GM21423 (cell line): ENCODE measurements around the gene SLC25A51.

Experiments used
- ATAC-seq: cut with Tn5 transposase; IDR thresholded peaks from one replicate; pipeline ENCODE4 v1.9.1; 2021; ENCODE audit warnings: mild to moderate bottlenecking, moderate library complexity; ENCODE audit not compliant: unreplicated experiment

SLC25A51 gene

GRCh38 chr9:37937366-37937765 lies 33.4 kb upstream of the SLC25A51 start:
- ATAC-seq = no peak

GRCh38 chr9:37936965-37937364 lies 33.0 kb upstream of the SLC25A51 start:
- no peak for ATAC-seq

DNA sequence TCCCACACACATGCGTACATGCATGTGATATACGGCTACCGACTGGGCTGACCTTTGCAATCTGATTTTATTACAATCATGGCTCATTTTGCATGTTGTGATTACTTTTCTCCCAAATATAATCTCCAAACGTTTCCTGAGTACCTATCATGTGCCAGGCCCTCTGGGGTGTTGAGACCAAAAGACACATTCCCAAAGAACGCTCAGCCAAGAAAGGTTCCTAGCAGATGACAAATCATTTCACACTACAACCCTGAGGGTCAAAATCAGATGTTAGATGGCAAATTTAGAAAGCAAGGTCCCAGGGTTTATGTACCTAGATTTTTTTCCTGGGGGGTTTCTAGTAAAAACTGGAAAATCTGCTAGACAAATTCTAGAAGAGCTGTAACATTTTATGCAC lies 32.4 kb upstream of the SLC25A51 start:
- ATAC-seq = no peak

GRCh38 chr9:37935096-37935495 lies 31.2 kb upstream of the SLC25A51 start:
- ATAC-seq = no peak

DNA sequence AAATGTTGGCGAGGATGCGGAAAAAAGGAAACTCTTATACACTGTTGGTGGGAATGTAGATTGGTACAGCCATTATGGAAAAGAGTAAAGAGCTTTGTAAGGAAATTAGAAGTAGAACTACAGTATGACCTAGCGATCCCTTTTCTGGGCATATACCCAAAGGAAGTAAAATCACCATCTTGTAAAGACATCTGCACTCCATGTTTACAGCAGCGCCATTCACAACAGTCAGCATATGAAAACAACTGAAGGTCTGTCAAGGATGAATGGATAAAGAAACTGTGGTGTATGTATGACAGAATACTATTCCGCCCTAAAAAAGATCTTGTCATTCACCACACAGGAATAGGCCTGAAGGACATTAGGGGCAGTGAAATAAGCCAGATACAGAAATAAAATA lies 27.7 kb upstream of the SLC25A51 start:
- ATAC-seq = no peak

- no peak for ATAC-seq
These were observed 25.5 kb upstream of the SLC25A51 start for GRCh38 chr9:37929441-37929895.

DNA sequence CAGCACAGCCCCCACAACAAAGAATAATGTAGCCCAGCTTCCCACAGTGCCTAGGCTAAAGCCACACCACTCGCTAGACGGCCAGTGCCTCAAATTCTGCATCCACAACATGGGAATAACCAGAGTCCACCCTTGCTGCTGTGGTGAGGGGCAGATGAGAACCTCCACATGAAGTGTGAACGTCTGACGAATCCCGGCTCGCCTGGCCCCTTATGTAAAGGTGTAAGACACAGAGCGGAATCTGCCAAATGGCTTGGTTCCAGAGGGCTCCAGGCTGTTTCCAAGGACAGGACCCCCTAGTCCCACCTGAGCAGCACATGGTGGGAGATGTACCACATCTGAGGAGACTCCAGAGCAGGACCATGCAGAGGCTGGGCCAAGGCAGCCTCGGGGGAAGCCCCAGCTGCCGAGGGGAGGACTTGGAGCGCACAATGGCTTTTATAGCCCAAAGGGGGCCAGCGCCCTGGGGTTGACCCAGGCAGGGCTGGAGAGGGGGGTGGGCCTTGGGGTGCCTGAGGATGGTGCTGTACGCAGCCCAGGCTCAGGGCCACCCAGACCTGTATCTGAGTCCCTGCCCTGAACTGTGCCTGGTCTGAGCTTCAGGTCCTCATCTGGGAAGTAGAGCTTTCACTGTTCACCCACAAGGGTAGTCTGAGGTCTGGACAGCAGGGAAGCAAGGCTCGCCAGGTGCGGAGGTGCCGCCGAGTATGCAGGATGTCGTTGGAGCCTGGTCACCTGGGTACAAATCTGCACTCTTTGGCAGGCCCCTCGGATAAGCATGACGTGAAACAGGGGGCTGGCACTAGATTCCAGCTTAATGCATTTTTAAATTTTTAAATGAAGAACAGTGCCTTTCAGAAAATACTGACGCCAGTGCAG lies 24.9 kb upstream of the SLC25A51 start:
- no peak for ATAC-seq

GRCh38 chr9:37927601-37928551 lies 23.9 kb upstream of the SLC25A51 start:
- no peak for ATAC-seq

GRCh38 chr9:37927132-37927531 lies 23.2 kb upstream of the SLC25A51 start:
- no peak for ATAC-seq

GRCh38 chr9:37926737-37927118 lies 22.8 kb upstream of the SLC25A51 start:
- ATAC-seq = no peak

DNA sequence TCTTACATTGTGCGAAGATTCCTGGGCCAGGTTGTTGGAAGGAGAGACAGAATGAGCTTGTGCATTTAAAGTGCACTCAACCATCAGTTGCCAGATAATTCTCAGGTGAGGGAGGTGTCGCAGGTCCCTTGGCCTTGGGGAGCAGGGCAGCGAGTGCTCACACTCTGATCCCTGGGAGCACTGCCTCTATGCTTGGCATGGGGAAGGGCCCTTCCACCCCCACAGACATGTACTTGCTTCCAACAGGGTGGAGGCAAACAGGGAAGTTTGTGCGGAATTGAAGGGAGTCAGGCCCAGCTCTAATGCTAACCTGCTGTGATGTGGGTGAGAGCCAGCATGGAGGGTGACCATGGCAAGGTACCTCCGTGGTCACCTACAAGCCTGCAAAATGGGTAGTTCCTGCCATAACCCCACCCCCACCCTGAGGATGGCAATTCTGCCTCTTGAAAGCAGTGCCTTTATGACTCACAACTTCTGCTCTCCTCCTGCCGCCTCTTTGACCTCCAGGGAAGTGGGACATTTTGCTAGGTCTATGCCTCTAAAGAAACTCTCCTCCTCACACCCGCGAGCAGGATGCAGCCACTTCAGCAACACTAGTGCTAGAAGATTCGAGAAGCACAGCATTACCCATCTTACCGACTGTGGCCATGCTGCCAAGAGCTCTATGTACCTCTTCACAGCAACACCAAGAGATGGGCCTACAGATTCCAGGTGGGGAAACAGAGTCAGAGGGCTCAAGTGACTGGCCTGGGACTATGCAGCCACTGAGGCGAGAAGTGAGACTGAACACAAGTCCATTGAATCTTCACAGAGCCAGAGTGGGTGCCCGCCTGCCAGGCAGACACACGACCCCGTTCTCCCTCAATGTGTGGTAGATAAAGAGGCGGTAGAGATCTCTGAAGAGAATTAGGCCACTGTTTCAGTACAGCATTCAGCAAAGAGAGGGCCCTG lies 22.1 kb upstream of the SLC25A51 start:
- no peak for ATAC-seq

DNA sequence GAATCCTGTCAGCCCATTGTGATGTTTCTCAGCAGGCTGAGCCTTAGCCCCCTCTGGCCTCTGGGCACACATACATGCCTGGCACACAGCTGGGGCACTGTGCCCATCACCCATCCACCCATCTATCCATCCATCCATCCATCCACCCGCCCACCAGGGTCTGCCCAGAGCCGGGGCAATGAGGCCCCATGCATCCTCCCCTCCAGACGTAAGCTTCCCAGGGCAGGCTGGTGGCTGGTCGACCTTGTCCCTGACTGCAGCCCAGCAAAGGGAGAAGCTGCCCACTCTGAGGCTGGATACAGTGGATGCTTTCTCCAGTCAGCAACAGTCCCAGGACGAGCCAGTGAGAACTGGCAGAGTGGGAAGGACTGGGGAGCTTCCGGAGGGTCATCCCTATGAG lies 21.1 kb upstream of the SLC25A51 start:
- ATAC-seq = no peak

GRCh38 chr9:37924538-37924937 lies 20.6 kb upstream of the SLC25A51 start:
- no peak for ATAC-seq

GRCh38 chr9:37923796-37924427 lies 20.0 kb upstream of the SLC25A51 start:
- no peak for ATAC-seq

GRCh38 chr9:37923118-37923795 lies 19.3 kb upstream of the SLC25A51 start:
- ATAC-seq = no peak

- no peak for ATAC-seq
These were observed 18.6 kb upstream of the SLC25A51 start for GRCh38 chr9:37922363-37923117.

GRCh38 chr9:37921546-37922300 lies 17.8 kb upstream of the SLC25A51 start:
- ATAC-seq = no peak

DNA sequence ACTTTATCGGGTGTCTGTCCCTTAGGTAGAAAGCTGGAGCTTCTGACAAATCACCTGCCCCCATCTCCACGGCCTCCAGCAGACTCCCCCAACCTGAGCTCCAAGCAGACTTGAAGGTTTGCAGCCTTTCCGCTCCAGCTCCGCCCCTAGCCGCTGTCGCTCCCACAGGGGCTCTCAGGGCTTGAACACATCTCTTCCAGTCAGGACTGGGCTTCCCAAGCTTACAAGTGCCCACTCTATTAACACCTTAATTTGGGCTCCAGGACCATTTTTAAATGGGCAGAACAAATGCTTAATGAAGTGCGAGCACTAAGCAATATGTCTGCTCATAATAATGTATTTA lies 17.2 kb upstream of the SLC25A51 start:
- no peak for ATAC-seq
